K562 (cell line): ENCODE measurements around the gene PKD1. TPM values are rescaled to one million over a fixed set of nuclear protein-coding genes. Genes with fewer than 3 reads are reported as not detected.

Experiments used
- ASH1L ChIP-seq: fragments of 450-650 bp; IDR thresholded peaks from 2 replicates; pipeline ENCODE4 v1.6.1; 2018; ENCODE audit warnings: borderline replicate concordance, mild to moderate bottlenecking, low read depth; ENCODE audit not compliant: partially characterized antibody
- KLF13 ChIP-seq: fragments of 450-650 bp; IDR thresholded peaks from 2 replicates; pipeline ENCODE4 v1.6.1; 2016; ENCODE audit warnings: missing genetic modification characterization, low read depth, mild to moderate bottlenecking, missing compliant biosample characterization, moderate library complexity, borderline replicate concordance
- MAZ ChIP-seq, 2 experiments: fragments of 450-650 bp in 1 of 2; sonication (generic) in 1 of 2; formaldehyde crosslinking; IDR thresholded peaks in 1 of 2; conservative IDR thresholded peaks in 1 of 2; 2 replicates each; pipeline versions ENCODE4 v1.4.0 to v1.5.0; 2020; ENCODE audit warnings: mild to moderate bottlenecking in 1 of 2, missing genetic modification reagents in 1 of 2
- SRF ChIP-seq, 2 experiments: fragments of 250-450, 450-650 bp in 1 of 2; sonication (Bioruptor Pico) in 1 of 2; sonication (generic) in 1 of 2; formaldehyde crosslinking; IDR thresholded peaks; 2 replicates each; pipeline versions ENCODE4 v1.5.0 to v1.5.1; 2020 to 2022; ENCODE audit warnings: mild to moderate bottlenecking in 1 of 2, missing genetic modification reagents in 1 of 2
- ZNF407 ChIP-seq: fragments of 450-650 bp; IDR thresholded peaks from 2 replicates; pipeline ENCODE4 v1.6.1; 2016; ENCODE audit warnings: low read depth
- ZNF449 ChIP-seq: fragments of 250-450 bp; sonication (Bioruptor Pico); IDR thresholded peaks from 2 replicates; pipeline ENCODE4 v1.8.0; 2022; ENCODE audit warnings: moderate library complexity, mild to moderate bottlenecking, inconsistent platforms
- polyA plus RNA-seq, 8 experiments: library from polyadenylated mRNA; depleted of rRNA in 4 of 8; stranded (reverse) in 5 of 8; unstranded in 3 of 8; fragments of >200 nt; fragmentation: Nextera tagmentation in 2 of 8; fragmentation: Illumina TruSeq in 1 of 8; extraction: Ambion mirVana in 2 of 8; extraction: Trizol in 1 of 8; gene quantifications; 2 replicates each; pipeline versions ENCODE4 v1.2.1 to v1.2.3, GENCODE V29; 2011 to 2014; ENCODE audit warnings: inconsistent platforms in 1 of 8, missing spikeins in 1 of 8
- total RNA-seq, 7 experiments: library from RNA; depleted of rRNA in 6 of 7; stranded (reverse); fragments of >200 nt in 6 of 7; fragmentation: Illumina TruSeq in 2 of 7; extraction: Trizol in 2 of 7; gene quantifications; 2 replicates each; pipeline versions ENCODE4 v1.2.1 to v1.2.3, GENCODE V29; 2011 to 2021; ENCODE audit warnings: low replicate concordance in 1 of 7

PKD1 gene
- total and polyA plus RNA-seq, 9 of the 15 experiments (the other 6 are each of a cell fraction or from before 2014, with no cell fraction given), result 0.23 to 93.5 (median 12.6) TPM

GRCh38 chr16:2042171-2042985, 93.3 kb downstream of the PKD1 start (continued):
- TF ChIP-seq KLF13 (tag) (no peak), ASH1L (no peak), ZNF449 (no peak), MAZ (CRISPR knock-in tag; conservative IDR thresholded peaks at IDR 0.05 in 1 of 2, IDR thresholded peaks at IDR 0.05 in 1 of 2) (no peak), SRF (CRISPR knock-in tag; IDR thresholded peaks at IDR 0.05) (no peak), ZNF407 (no peak)
